WI38 (cell line): Measurements from ENCODE around the gene NSD1.

Experiments
- H3K4me3 ChIP-seq: 2 replicates; pipeline ENCODE4 v1.5.1; 2011; ENCODE audit warnings: low read depth, mild to moderate bottlenecking, control low read depth, low read length
- CTCF ChIP-seq: IDR thresholded peaks from 2 replicates; pipeline ENCODE4 v1.5.1; 2012; ENCODE audit warnings: low read depth, mild to moderate bottlenecking, control low read depth, low read length

The NSD1 gene

GRCh38 chr5:177333420-177334154, 200.0 kb downstream of the NSD1 start:
- no peak overlapping the region for H3K4me3 ChIP-seq
- no peak for TF ChIP-seq CTCF

- H3K4me3 ChIP-seq = no peak overlapping the region
- no peak for TF ChIP-seq CTCF
Observed at GRCh38 chr5:177334155-177334551, 200.6 kb downstream of the NSD1 start.

DNA sequence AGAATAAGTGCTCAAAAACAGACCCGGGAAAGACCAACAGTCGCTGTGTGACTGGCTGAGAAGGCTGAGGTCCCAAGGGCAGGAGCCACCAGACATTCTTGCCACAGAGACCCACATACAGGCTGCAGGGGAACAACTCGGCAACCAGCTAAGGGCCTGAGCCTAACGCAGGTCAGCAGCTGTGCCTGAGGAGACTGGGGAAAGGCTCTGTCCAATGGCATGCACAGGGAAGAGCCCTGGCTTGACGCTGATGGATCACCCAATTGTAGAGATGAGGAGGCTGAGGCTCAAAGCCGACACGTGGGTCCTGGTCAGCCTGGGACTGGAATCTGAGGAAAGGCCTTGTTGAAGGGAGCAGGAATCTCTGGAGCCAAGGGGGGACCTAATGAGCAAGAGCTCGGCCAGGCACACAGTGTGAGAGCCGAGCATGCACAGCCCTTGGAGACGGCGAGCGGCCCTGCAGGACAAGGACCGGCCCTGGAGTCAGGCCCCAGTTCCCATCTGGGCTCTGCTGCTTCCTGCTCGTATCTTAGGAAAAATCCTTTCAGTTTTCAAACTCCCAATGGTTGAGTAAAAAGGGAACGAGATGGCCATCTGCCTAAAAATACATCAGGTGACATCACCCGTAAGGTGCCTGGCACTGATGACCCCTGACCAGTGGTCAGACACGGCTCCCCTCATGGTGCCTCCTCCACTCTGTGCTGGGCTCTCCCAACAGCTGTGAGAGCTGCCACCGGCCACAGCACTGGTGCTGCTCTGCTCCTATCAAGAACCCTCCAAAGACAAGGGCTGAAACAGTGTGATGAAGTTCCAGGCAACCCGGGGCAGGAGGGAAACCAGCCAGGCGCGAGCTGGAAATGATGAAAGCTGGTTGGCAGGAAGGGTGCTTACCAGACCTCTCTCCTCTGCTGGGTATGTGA, 201.5 kb downstream of the NSD1 start:
- no peak overlapping the region for H3K4me3 ChIP-seq
- no peak for TF ChIP-seq CTCF

DNA sequence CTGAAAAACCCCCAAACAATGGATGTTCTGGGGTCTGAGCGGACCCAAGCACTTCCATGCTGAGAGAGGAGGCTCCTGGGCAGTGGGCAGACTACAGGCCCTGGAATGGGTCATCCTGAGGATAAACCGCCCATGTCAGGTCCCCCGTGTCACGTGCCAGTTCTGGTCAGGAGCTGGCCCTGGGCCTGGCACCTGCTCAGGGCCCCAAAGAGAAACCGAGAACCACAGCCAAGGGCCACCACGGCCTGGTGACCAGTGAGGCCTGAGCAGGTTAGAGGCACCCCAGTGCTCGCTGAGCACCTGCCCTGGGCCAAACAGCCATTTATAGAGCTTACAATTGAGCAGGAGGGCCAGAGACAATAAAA, 202.1 kb downstream of the NSD1 start:
- H3K4me3 ChIP-seq = no peak overlapping the region
- TF ChIP-seq CTCF = no peak

GRCh38 chr5:177336112-177336511, 202.5 kb downstream of the NSD1 start:
- no peak for TF ChIP-seq CTCF

DNA sequence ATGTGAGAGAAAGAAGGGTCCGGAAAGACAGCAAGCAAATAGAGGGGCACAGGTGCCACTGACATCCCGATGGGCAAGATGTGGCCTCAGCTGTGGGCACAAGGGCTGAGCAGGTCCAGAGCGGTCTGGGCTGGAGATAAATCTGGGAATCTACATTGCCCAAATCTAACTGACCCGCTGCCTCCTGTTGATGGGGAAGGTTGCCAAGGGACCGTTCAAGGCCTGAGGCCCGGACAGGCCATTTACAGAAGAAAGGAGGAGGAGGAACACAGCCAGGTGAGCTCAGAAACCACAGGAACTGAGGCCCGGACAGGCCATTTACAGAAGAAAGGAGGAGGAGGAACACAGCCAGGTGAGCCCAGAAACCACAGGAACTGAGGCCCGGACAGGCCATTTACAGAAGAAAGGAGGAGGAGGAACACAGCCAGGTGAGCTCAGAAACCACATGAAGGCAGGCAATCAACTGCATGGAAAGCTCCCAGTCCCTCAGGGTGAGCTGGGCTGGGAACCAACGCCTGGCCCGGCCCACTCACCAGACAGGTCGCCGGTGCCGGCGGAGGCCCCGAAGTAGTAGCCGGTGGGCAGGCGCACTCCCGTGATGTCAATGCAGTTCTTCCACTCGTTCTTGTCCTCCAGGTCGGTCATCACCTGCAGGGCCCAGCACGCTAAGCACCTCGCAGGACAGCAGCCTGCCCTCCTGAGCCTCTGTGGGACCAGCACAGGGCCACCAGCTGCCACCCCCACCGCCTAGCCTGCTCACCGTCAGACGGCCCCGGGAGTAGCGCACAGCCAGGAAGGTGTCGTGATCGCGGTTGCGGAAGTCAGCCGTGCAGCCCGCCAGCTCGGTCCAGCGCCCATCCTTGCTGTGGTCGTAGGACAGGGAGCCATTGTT, 203.3 kb downstream of the NSD1 start:
- H3K4me3 ChIP-seq = no peak overlapping the region
- TF ChIP-seq CTCF = no peak

More at GRCh38 chr5:177336112-177336511, 202.5 kb downstream of the NSD1 start:
- H3K4me3 ChIP-seq = no peak overlapping the region
